HEK293 (cell line): ENCODE data around the gene CFAP43.
A peak's percentile ranks its signal among the peaks of the same experiment; 100 is the strongest.

Experiments used
- CTCF ChIA-PET: fragments of 350-600 bp; formaldehyde crosslinking; extraction: SDS; loops from one replicate; lab custom pipeline; 2021; ENCODE audit warnings: antibody characterized with exemption; lab: Yijun Ruan, JAX
- POLR2A ChIA-PET: fragments of 300-600 bp; formaldehyde crosslinking; extraction: SDS; loops from one replicate; lab custom pipeline; 2020; ENCODE audit warnings: antibody characterized with exemption, inconsistent platforms; lab: Yijun Ruan, JAX
- H3K27ac ChIP-seq: fragments of 200-500 bp; sonication (Bioruptor generic); 2 replicates; pipeline ENCODE4 v1.5.1; 2014; ENCODE audit warnings: low read depth, low read length, control low read depth, inconsistent platforms; ENCODE audit errors: extremely low read depth
- H3K36me3 ChIP-seq, 2 experiments: fragments of 200-500 bp in 1 of 2; sonication (Bioruptor generic) in 1 of 2; 1 replicate in 1 of 2; 2 replicates in 1 of 2; pipeline ENCODE4 v1.5.1; 2014 to 2017; ENCODE audit warnings: inconsistent platforms in 2 of 2, low read length in 2 of 2; ENCODE audit not compliant: control insufficient read depth in 2 of 2, insufficient read depth in 1 of 2
- H3K4me1 ChIP-seq: fragments of 200-500 bp; sonication (Bioruptor generic); 2 replicates; pipeline ENCODE4 v1.5.1; 2014; ENCODE audit warnings: mild to moderate bottlenecking, low read length, inconsistent platforms; ENCODE audit not compliant: control insufficient read depth, insufficient read depth
- H3K4me3 ChIP-seq: 2 replicates; pipeline ENCODE4 v1.5.1; 2011; ENCODE audit warnings: low read depth, mild to moderate bottlenecking, control low read depth, low read length, moderate library complexity
- H3K9me3 ChIP-seq: fragments of 200-500 bp; sonication (Bioruptor generic); 2 replicates; pipeline ENCODE4 v1.5.1; 2014; ENCODE audit warnings: low read depth, low read length, inconsistent platforms; ENCODE audit not compliant: control insufficient read depth, insufficient read depth
- BCL11B ChIP-seq: fragments of 450-650 bp; formaldehyde crosslinking; IDR thresholded peaks from 2 replicates; pipeline ENCODE4 v1.5.1; 2016; ENCODE audit warnings: low read depth, missing biosample characterization, missing genetic modification characterization
- FEZF1 ChIP-seq: fragments of 450-650 bp; formaldehyde crosslinking; IDR thresholded peaks from 2 replicates; pipeline ENCODE4 v1.5.1; 2016; ENCODE audit warnings: missing biosample characterization, missing genetic modification characterization
- GLIS1 ChIP-seq: fragments of 450-650 bp; formaldehyde crosslinking; IDR thresholded peaks from 2 replicates; pipeline ENCODE4 v1.5.1; 2016; ENCODE audit warnings: missing biosample characterization, missing genetic modification characterization
- MZF1 ChIP-seq: fragments of 450-650 bp; formaldehyde crosslinking; IDR thresholded peaks from 2 replicates; pipeline ENCODE4 v1.5.1; 2017; ENCODE audit warnings: missing biosample characterization, missing genetic modification characterization, borderline replicate concordance
- OSR2 ChIP-seq: fragments of 450-650 bp; formaldehyde crosslinking; IDR thresholded peaks from 2 replicates; pipeline ENCODE4 v1.5.1; 2016; ENCODE audit warnings: missing biosample characterization, missing genetic modification characterization
- PRDM10 ChIP-seq: fragments of 450-650 bp; formaldehyde crosslinking; IDR thresholded peaks from 2 replicates; pipeline ENCODE4 v1.5.1; 2016; ENCODE audit warnings: missing biosample characterization, missing genetic modification characterization
- PRDM4 ChIP-seq: fragments of 450-650 bp; formaldehyde crosslinking; IDR thresholded peaks from 2 replicates; pipeline ENCODE4 v1.5.1; 2017; ENCODE audit warnings: missing biosample characterization, missing genetic modification characterization
- SALL2 ChIP-seq: fragments of 450-650 bp; formaldehyde crosslinking; IDR thresholded peaks from 2 replicates; pipeline ENCODE4 v1.5.0; 2017; ENCODE audit warnings: missing biosample characterization, mild to moderate bottlenecking, missing genetic modification characterization, borderline replicate concordance
- SP2 ChIP-seq: fragments of 450-650 bp; formaldehyde crosslinking; IDR thresholded peaks from 2 replicates; pipeline ENCODE4 v1.5.1; 2016; ENCODE audit warnings: missing biosample characterization, missing genetic modification characterization
- SP7 ChIP-seq: fragments of 450-650 bp; formaldehyde crosslinking; IDR thresholded peaks from 2 replicates; pipeline ENCODE4 v1.5.1; 2016; ENCODE audit warnings: missing biosample characterization, missing genetic modification characterization
- WT1 ChIP-seq: fragments of 450-650 bp; formaldehyde crosslinking; IDR thresholded peaks from 2 replicates; pipeline ENCODE4 v1.5.1; 2016; ENCODE audit warnings: missing biosample characterization, missing genetic modification characterization
- ZBTB1 ChIP-seq: fragments of 450-650 bp; formaldehyde crosslinking; IDR thresholded peaks from 2 replicates; pipeline ENCODE4 v1.5.1; 2016; ENCODE audit warnings: missing biosample characterization, missing genetic modification characterization
- ZFP37 ChIP-seq: fragments of 450-650 bp; formaldehyde crosslinking; IDR thresholded peaks from 2 replicates; pipeline ENCODE4 v1.5.1; 2016; ENCODE audit warnings: missing biosample characterization, missing genetic modification characterization
- ZIC2 ChIP-seq: fragments of 450-650 bp; formaldehyde crosslinking; IDR thresholded peaks from 2 replicates; pipeline ENCODE4 v1.5.1; 2016; ENCODE audit warnings: missing biosample characterization, missing genetic modification characterization
- ZNF10 ChIP-seq: fragments of 450-650 bp; formaldehyde crosslinking; IDR thresholded peaks from 2 replicates; pipeline ENCODE4 v1.5.1; 2017; ENCODE audit warnings: missing biosample characterization, missing genetic modification characterization
- ZNF112 ChIP-seq: fragments of 450-650 bp; formaldehyde crosslinking; IDR thresholded peaks from 2 replicates; pipeline ENCODE4 v1.5.0; 2017; ENCODE audit warnings: missing biosample characterization, missing genetic modification characterization
- ZNF18 ChIP-seq: fragments of 450-650 bp; formaldehyde crosslinking; IDR thresholded peaks from 2 replicates; pipeline ENCODE4 v1.5.1; 2016; ENCODE audit warnings: missing biosample characterization, missing genetic modification characterization
- ZNF23 ChIP-seq: fragments of 450-650 bp; formaldehyde crosslinking; IDR thresholded peaks from 2 replicates; pipeline ENCODE4 v1.5.1; 2016; ENCODE audit warnings: missing biosample characterization, missing genetic modification characterization, borderline replicate concordance
- ZNF266 ChIP-seq: fragments of 450-650 bp; formaldehyde crosslinking; IDR thresholded peaks from 2 replicates; pipeline ENCODE4 v1.5.1; 2016; ENCODE audit warnings: missing biosample characterization, missing genetic modification characterization, low read depth
- ZNF311 ChIP-seq: fragments of 450-650 bp; formaldehyde crosslinking; IDR thresholded peaks from 2 replicates; pipeline ENCODE4 v1.5.1; 2017; ENCODE audit warnings: missing biosample characterization, missing genetic modification characterization, borderline replicate concordance
- ZNF747 ChIP-seq: fragments of 450-650 bp; formaldehyde crosslinking; IDR thresholded peaks from 2 replicates; pipeline ENCODE4 v1.5.1; 2016; ENCODE audit warnings: missing biosample characterization, missing genetic modification characterization
- ZNF76 ChIP-seq: fragments of 450-650 bp; formaldehyde crosslinking; IDR thresholded peaks from 2 replicates; pipeline ENCODE4; 2016; ENCODE audit warnings: low read depth, missing biosample characterization, missing genetic modification characterization, borderline replicate concordance
- ZSCAN23 ChIP-seq: fragments of 450-650 bp; formaldehyde crosslinking; IDR thresholded peaks from 2 replicates; pipeline ENCODE4 v1.5.1; 2016; ENCODE audit warnings: missing biosample characterization, missing genetic modification characterization
- ZXDB ChIP-seq: fragments of 450-650 bp; formaldehyde crosslinking; IDR thresholded peaks from 2 replicates; pipeline ENCODE4 v1.5.1; 2016; ENCODE audit warnings: missing biosample characterization, missing genetic modification characterization
- TF ChIP-seq, protein P1 (sequence below): fragments of 450-650 bp; formaldehyde crosslinking; IDR thresholded peaks from 2 replicates; pipeline ENCODE4 v1.5.1; 2017; ENCODE audit warnings: missing biosample characterization, missing genetic modification characterization
- TF ChIP-seq, protein P2 (sequence below): fragments of 450-650 bp; formaldehyde crosslinking; IDR thresholded peaks from 2 replicates; pipeline ENCODE4 v1.5.1; 2016; ENCODE audit warnings: missing biosample characterization, missing genetic modification characterization
- TF ChIP-seq, protein P3 (sequence below): fragments of 450-650 bp; formaldehyde crosslinking; IDR thresholded peaks from 2 replicates; pipeline ENCODE4 v1.5.1; 2016; ENCODE audit warnings: missing biosample characterization, missing genetic modification characterization

The CFAP43 gene

GRCh38 chr10:104080762-104081161 lies 151.4 kb downstream of the CFAP43 start:
- CTCF ChIA-PET, result interaction anchor here (0.6 to 1.3 kb wide), 6 partner anchors 11 to 193 kb away, joined by 3 to 9 read pairs (median 4); no protein-coding TSS in a partner anchor
- POLR2A ChIA-PET, result no interaction called here
- TF ChIP-seq ZIC2, result 0 out of 2 replicates have a peak, but pooled peaks have one; percentile 5
- TF ChIP-seq ZSCAN23 (tag by site-specific recombination), result 0 out of 2 replicates have a peak, but pooled peaks have one; percentile 33
- no peak for TF ChIP-seq ZBTB1 (tag by site-specific recombination)
- TF ChIP-seq, protein P1, sequence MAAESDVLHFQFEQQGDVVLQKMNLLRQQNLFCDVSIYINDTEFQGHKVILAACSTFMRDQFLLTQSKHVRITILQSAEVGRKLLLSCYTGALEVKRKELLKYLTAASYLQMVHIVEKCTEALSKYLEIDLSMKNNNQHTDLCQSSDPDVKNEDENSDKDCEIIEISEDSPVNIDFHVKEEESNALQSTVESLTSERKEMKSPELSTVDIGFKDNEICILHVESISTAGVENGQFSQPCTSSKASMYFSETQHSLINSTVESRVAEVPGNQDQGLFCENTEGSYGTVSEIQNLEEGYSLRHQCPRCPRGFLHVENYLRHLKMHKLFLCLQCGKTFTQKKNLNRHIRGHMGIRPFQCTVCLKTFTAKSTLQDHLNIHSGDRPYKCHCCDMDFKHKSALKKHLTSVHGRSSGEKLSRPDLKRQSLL (tag by site-specific recombination), result no peak
- TF ChIP-seq MZF1, result peak; percentile 61; the same call in 1 of the 2 replicates
- TF ChIP-seq SALL2 (tag by site-specific recombination), result no peak
- TF ChIP-seq ZNF266, result no peak
- TF ChIP-seq, protein P2, sequence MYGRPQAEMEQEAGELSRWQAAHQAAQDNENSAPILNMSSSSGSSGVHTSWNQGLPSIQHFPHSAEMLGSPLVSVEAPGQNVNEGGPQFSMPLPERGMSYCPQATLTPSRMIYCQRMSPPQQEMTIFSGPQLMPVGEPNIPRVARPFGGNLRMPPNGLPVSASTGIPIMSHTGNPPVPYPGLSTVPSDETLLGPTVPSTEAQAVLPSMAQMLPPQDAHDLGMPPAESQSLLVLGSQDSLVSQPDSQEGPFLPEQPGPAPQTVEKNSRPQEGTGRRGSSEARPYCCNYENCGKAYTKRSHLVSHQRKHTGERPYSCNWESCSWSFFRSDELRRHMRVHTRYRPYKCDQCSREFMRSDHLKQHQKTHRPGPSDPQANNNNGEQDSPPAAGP (tag by site-specific recombination), result no peak
- 0 out of 2 replicates have a peak, but pooled peaks have one; percentile 27 for TF ChIP-seq ZNF10 (tag by site-specific recombination)
- peak; percentile 66 for TF ChIP-seq FEZF1 (tag by site-specific recombination)
- peak; percentile 37; the same call in 1 of the 2 replicates for TF ChIP-seq WT1
- TF ChIP-seq ZNF311 (tag by site-specific recombination), result no peak
- peak; percentile 62; the same call in 1 of the 2 replicates for TF ChIP-seq OSR2 (tag by site-specific recombination)
- peak; percentile 90 for TF ChIP-seq GLIS1
- no peak for TF ChIP-seq ZNF76 (tag by site-specific recombination)
- TF ChIP-seq, protein P3, sequence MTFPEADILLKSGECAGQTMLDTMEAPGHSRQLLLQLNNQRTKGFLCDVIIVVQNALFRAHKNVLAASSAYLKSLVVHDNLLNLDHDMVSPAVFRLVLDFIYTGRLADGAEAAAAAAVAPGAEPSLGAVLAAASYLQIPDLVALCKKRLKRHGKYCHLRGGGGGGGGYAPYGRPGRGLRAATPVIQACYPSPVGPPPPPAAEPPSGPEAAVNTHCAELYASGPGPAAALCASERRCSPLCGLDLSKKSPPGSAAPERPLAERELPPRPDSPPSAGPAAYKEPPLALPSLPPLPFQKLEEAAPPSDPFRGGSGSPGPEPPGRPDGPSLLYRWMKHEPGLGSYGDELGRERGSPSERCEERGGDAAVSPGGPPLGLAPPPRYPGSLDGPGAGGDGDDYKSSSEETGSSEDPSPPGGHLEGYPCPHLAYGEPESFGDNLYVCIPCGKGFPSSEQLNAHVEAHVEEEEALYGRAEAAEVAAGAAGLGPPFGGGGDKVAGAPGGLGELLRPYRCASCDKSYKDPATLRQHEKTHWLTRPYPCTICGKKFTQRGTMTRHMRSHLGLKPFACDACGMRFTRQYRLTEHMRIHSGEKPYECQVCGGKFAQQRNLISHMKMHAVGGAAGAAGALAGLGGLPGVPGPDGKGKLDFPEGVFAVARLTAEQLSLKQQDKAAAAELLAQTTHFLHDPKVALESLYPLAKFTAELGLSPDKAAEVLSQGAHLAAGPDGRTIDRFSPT, result peak; percentile 63
- TF ChIP-seq PRDM10, result no peak
- TF ChIP-seq SP2 (tag by site-specific recombination), result no peak
- 0 out of 2 replicates have a peak, but pooled peaks have one; percentile 45 for TF ChIP-seq ZNF18 (tag by site-specific recombination)
- no peak for TF ChIP-seq ZFP37 (tag by site-specific recombination)
- TF ChIP-seq PRDM4 (tag by site-specific recombination), result peak; percentile 69
- TF ChIP-seq ZXDB (tag by site-specific recombination), result 0 out of 2 replicates have a peak, but pooled peaks have one; percentile 21
- TF ChIP-seq BCL11B, result peak; percentile 84
- no peak for TF ChIP-seq ZNF112 (tag by site-specific recombination)
- TF ChIP-seq SP7, result peak; percentile 73
- TF ChIP-seq ZNF747 (tag by site-specific recombination), result no peak
- no peak for TF ChIP-seq ZNF23

More at GRCh38 chr10:104080762-104081161, 151.4 kb downstream of the CFAP43 start:
- H3K36me3 ChIP-seq, result no peaks in the 10 kb centered on the region
- H3K4me1 ChIP-seq, result peaks cover 31% of the 10 kb centered on the region
- H3K4me3 ChIP-seq, result no peak overlapping the region
- no peak overlapping the region for H3K27ac ChIP-seq
- H3K9me3 ChIP-seq, result no peaks in the 10 kb centered on the region
